GM21529 (cell line): Measurements from ENCODE around the gene AP2A2.

Experiments
- ATAC-seq: cut with Tn5 transposase; IDR thresholded peaks from one replicate; pipeline ENCODE4 v1.9.1; 2021; ENCODE audit not compliant: unreplicated experiment

Gene AP2A2

GRCh38 chr11:1039481-1040427 is 114.1 kb downstream of the AP2A2 start:
- ATAC-seq: no peak

GRCh38 chr11:1040428-1041148 is 114.9 kb downstream of the AP2A2 start:
- no peak for ATAC-seq

GRCh38 chr11:1041149-1041467 is 115.4 kb downstream of the AP2A2 start:
- ATAC-seq: no peak

- no peak for ATAC-seq
Observed at GRCh38 chr11:1041471-1041870, 115.8 kb downstream of the AP2A2 start.

- ATAC-seq: no peak
Observed at GRCh38 chr11:1041936-1042608, 116.4 kb downstream of the AP2A2 start.

- ATAC-seq: no peak
Observed at GRCh38 chr11:1042626-1043562, 117.2 kb downstream of the AP2A2 start.

- no peak for ATAC-seq
Observed at GRCh38 chr11:1043563-1044096, 118.0 kb downstream of the AP2A2 start.

GRCh38 chr11:1044160-1044559 is 118.5 kb downstream of the AP2A2 start:
- no peak for ATAC-seq

- ATAC-seq: no peak
Observed at GRCh38 chr11:1047595-1048156, 122.0 kb downstream of the AP2A2 start.

GRCh38 chr11:1048375-1049070 is 122.9 kb downstream of the AP2A2 start:
- ATAC-seq: no peak

GRCh38 chr11:1049071-1049405 is 123.4 kb downstream of the AP2A2 start:
- no peak for ATAC-seq

GRCh38 chr11:1049431-1049891 is 123.8 kb downstream of the AP2A2 start:
- no peak for ATAC-seq

- no peak for ATAC-seq
Observed at GRCh38 chr11:1049911-1050580, 124.4 kb downstream of the AP2A2 start.

GRCh38 chr11:1050581-1051355 is 125.1 kb downstream of the AP2A2 start:
- peak; percentile 64 for ATAC-seq

- ATAC-seq: no peak
Observed at GRCh38 chr11:1051356-1052132, 125.9 kb downstream of the AP2A2 start.

- no peak for ATAC-seq
Observed at GRCh38 chr11:1052133-1053011, 126.7 kb downstream of the AP2A2 start.
